ENCODE measurements around the gene SMAD5. TPM values are rescaled to one million over a fixed set of nuclear protein-coding genes. Genes with fewer than 3 reads are reported as not detected.

The SMAD5 gene
- total RNA-seq, 1 experiment from 2014 or later, result 64.3 TPM

DNA sequence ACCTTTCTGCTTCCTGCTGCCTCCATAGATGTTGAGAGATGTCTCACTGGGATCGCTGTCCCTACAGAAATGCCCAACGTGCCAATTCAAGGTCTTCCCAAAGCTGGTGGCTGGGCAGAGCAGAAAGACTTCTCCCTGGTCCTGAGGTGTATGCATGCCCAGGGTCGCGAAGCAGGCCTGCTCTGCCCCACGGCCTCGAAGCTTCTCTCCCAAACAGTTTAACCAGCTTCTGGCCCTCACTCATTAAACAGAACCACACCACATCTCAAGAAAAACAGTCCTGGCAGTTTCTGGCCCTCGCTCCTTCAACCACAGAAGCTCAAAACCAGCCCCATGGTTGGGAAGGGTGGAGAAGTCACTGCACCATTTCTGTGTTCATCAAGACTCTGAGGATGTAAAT is 75.0 kb downstream of the SMAD5 start:
- Histone ChIP-seq H3K9me3 (ENCODE audit: control insufficient read depth in 1 of 2, insufficient read depth in 1 of 2, low read depth in 1 of 2, low read length in 2 of 2) (no peaks in the 10 kb centered on the region), H3K4me3 (replicated peaks in 1 of 2; ENCODE audit: low read depth in 1 of 2, low read length in 2 of 2) (no peak overlapping the region), H3K9me2 (ENCODE audit: insufficient read depth) (no peaks in the 10 kb centered on the region), H3K27me3 (ENCODE audit: insufficient read depth, low read length) (no peaks in the 10 kb centered on the region), H3K9ac (ENCODE audit: low read length) (no peak overlapping the region), H4K20me1 (ENCODE audit: insufficient read depth) (no peaks in the 10 kb centered on the region), H3K27ac (ENCODE audit: low read depth, low read length) (no peak overlapping the region), H3K4me2 (ENCODE audit: low read length) (no peak overlapping the region), H3K79me2 (ENCODE audit: insufficient read depth, low read length) (no peaks in the 10 kb centered on the region), H3K4me1 (ENCODE audit: control insufficient read depth in 1 of 2, insufficient read depth in 2 of 2, low read length in 2 of 2) (no peaks in the 10 kb centered on the region), H3K36me3 (ENCODE audit: control insufficient read depth in 1 of 2, insufficient read depth in 2 of 2, low read length in 2 of 2) (no peaks in the 10 kb centered on the region), H2AFZ (ENCODE audit: low read depth, low read length, poor library complexity, severe bottlenecking) (no peak overlapping the region)
- BruUV-seq (replicated peaks), result no TSS peak
- intact Hi-C loops (cut with micrococcal nuclease), result no loop called here
- ChIA-PET POLR2A (no interaction called here), CTCF (no interaction called here), RAD21 (ENCODE audit: low non-redundant PET in 1 of 2, low total read pairs in 2 of 2, uncharacterized antibody in 2 of 2, unreplicated experiment in 2 of 2) (no interaction called here)
- TF ChIP-seq, protein P1, sequence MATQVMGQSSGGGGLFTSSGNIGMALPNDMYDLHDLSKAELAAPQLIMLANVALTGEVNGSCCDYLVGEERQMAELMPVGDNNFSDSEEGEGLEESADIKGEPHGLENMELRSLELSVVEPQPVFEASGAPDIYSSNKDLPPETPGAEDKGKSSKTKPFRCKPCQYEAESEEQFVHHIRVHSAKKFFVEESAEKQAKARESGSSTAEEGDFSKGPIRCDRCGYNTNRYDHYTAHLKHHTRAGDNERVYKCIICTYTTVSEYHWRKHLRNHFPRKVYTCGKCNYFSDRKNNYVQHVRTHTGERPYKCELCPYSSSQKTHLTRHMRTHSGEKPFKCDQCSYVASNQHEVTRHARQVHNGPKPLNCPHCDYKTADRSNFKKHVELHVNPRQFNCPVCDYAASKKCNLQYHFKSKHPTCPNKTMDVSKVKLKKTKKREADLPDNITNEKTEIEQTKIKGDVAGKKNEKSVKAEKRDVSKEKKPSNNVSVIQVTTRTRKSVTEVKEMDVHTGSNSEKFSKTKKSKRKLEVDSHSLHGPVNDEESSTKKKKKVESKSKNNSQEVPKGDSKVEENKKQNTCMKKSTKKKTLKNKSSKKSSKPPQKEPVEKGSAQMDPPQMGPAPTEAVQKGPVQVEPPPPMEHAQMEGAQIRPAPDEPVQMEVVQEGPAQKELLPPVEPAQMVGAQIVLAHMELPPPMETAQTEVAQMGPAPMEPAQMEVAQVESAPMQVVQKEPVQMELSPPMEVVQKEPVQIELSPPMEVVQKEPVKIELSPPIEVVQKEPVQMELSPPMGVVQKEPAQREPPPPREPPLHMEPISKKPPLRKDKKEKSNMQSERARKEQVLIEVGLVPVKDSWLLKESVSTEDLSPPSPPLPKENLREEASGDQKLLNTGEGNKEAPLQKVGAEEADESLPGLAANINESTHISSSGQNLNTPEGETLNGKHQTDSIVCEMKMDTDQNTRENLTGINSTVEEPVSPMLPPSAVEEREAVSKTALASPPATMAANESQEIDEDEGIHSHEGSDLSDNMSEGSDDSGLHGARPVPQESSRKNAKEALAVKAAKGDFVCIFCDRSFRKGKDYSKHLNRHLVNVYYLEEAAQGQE (IDR thresholded peaks at IDR 0.05; ENCODE audit: low read depth), result no peak
- no peak for TF ChIP-seq TCF7L2 (IDR thresholded peaks at IDR 0.05; ENCODE audit: borderline replicate concordance, extremely low read depth, insufficient read depth, insufficient read length)
- TF ChIP-seq ZNF274 (IDR thresholded peaks at IDR 0.05; ENCODE audit: low read depth, low read length), result no peak
- DNase-seq (ENCODE audit: low read depth, low spot score) (no peak), ATAC-seq (no peak)

DNA sequence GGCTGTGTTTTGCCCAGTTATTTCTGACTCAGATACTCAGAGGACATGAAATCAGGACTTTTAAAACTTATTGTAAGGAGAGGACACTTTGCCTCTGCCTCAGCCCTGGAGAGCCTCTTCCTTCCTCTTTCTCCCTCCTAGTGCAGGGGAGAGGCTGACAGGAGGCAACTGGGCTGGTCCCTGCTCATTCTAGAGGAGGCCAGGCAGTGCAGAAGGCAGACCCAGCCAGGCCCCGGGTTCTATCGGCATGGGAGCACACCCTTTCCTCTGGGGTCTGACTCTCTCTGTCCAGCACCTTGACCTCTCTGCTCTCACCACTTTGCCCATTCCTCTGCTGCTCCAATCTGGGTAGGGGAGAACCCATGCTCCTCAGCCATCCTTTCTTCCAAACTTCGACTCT is 76.3 kb downstream of the SMAD5 start:
- BruUV-seq (replicated peaks), result no TSS peak
- POLR2A ChIA-PET, result no interaction called here
- TF ChIP-seq POLR2AphosphoS5 (IDR thresholded peaks at IDR 0.05; ENCODE audit: low read depth, low read length) (no peak), SP1 (IDR thresholded peaks at IDR 0.05; ENCODE audit: low read depth) (no peak), RAD21 (IDR thresholded peaks at IDR 0.05; ENCODE audit: low read depth) (no peak)
- TF ChIP-seq, protein P1 (IDR thresholded peaks at IDR 0.05; ENCODE audit: low read depth), result no peak
- TF ChIP-seq, protein P2, sequence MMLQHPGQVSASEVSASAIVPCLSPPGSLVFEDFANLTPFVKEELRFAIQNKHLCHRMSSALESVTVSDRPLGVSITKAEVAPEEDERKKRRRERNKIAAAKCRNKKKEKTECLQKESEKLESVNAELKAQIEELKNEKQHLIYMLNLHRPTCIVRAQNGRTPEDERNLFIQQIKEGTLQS (IDR thresholded peaks at IDR 0.05), result no peak
- TF ChIP-seq, protein P3, sequence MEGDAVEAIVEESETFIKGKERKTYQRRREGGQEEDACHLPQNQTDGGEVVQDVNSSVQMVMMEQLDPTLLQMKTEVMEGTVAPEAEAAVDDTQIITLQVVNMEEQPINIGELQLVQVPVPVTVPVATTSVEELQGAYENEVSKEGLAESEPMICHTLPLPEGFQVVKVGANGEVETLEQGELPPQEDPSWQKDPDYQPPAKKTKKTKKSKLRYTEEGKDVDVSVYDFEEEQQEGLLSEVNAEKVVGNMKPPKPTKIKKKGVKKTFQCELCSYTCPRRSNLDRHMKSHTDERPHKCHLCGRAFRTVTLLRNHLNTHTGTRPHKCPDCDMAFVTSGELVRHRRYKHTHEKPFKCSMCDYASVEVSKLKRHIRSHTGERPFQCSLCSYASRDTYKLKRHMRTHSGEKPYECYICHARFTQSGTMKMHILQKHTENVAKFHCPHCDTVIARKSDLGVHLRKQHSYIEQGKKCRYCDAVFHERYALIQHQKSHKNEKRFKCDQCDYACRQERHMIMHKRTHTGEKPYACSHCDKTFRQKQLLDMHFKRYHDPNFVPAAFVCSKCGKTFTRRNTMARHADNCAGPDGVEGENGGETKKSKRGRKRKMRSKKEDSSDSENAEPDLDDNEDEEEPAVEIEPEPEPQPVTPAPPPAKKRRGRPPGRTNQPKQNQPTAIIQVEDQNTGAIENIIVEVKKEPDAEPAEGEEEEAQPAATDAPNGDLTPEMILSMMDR (IDR thresholded peaks at IDR 0.05 in 2 of 3, conservative IDR thresholded peaks at IDR 0.05 in 1 of 3; ENCODE audit: borderline replicate concordance in 1 of 3, insufficient read depth in 1 of 3, low read depth in 2 of 3, low read length in 2 of 3), result no peak

More for the DNA sequence above, 76.3 kb downstream of the SMAD5 start:
- Histone ChIP-seq H3K27ac (ENCODE audit: low read depth, low read length) (no peak overlapping the region), H3K9me2 (ENCODE audit: insufficient read depth) (no peaks in the 10 kb centered on the region), H3K9ac (ENCODE audit: low read length) (no peak overlapping the region), H3K9me3 (ENCODE audit: control insufficient read depth in 1 of 2, insufficient read depth in 1 of 2, low read depth in 1 of 2, low read length in 2 of 2) (no peaks in the 10 kb centered on the region), H4K20me1 (ENCODE audit: insufficient read depth) (no peaks in the 10 kb centered on the region), H3K4me3 (replicated peaks in 1 of 2; ENCODE audit: low read depth in 1 of 2, low read length in 2 of 2) (no peak overlapping the region), H2AFZ (ENCODE audit: low read depth, low read length, poor library complexity, severe bottlenecking) (no peak overlapping the region), H3K79me2 (ENCODE audit: insufficient read depth, low read length) (no peaks in the 10 kb centered on the region), H3K27me3 (ENCODE audit: insufficient read depth, low read length) (no peaks in the 10 kb centered on the region), H3K4me2 (ENCODE audit: low read length) (no peak overlapping the region), H3K4me1 (ENCODE audit: control insufficient read depth in 1 of 2, insufficient read depth in 2 of 2, low read length in 2 of 2) (no peaks in the 10 kb centered on the region), H3K36me3 (ENCODE audit: control insufficient read depth in 1 of 2, insufficient read depth in 2 of 2, low read length in 2 of 2) (no peaks in the 10 kb centered on the region)
- intact Hi-C loops (cut with micrococcal nuclease), result no loop called here
- ATAC-seq, result no peak
- CTCF ChIA-PET, result no interaction called here
- no peak for DNase-seq (ENCODE audit: low read depth, low spot score)
- RAD21 ChIA-PET (ENCODE audit: low non-redundant PET in 1 of 2, low total read pairs in 2 of 2, uncharacterized antibody in 2 of 2, unreplicated experiment in 2 of 2), result no interaction called here
